Activated T-cell treated with anti-CD3 and anti-CD28 coated beads, Interleukin-2, amount 50 U/mL, for 24 hours (primary cell): Measurements from ENCODE around the gene FAM184B.
A peak's percentile ranks its signal among the peaks of the same experiment; 100 is the strongest.

Experiments used
- DNase-seq: peaks from one replicate; pipeline ENCODE4 v3.0.0-alpha.2; 2020
- H3K27ac Mint-ChIP-seq: 2 replicates; pipeline ENCODE4 v1.8.0; 2020; ENCODE audit warnings: mild to moderate bottlenecking, mixed read lengths
- H3K27me3 Mint-ChIP-seq: 2 replicates; pipeline ENCODE4 v1.8.0; 2020; ENCODE audit warnings: mixed read lengths
- H3K36me3 Mint-ChIP-seq: 2 replicates; pipeline ENCODE4 v1.8.0; 2020; ENCODE audit warnings: low read depth, mixed read lengths
- H3K4me1 Mint-ChIP-seq: 2 replicates; pipeline ENCODE4 v1.8.0; 2020; ENCODE audit warnings: low read depth, mixed read lengths
- H3K4me3 Mint-ChIP-seq: 2 replicates; pipeline ENCODE4 v1.8.0; 2020; ENCODE audit warnings: mild to moderate bottlenecking, moderate library complexity, mixed read lengths
- H3K9me3 Mint-ChIP-seq: 2 replicates; pipeline ENCODE4 v1.8.0; 2020; ENCODE audit warnings: mixed read lengths

The FAM184B gene

GRCh38 chr4:17781300-17782287 is at the start of gene FAM184B:
Gene FAM184B, minus strand, starts transcription at chr4:17781621. Its CDS starts 322 bp downstream, at chr4:17781299.
- Mint-ChIP-seq H3K4me3 (peak within 1 kb of the TSS; percentile 45), H3K27ac (no peak within 1 kb of the TSS)

GRCh38 chr4:17823871-17824669 is 42.6 kb upstream of the FAM184B start:
- Mint-ChIP-seq H3K4me3 (no peak overlapping the region), H3K36me3 (peaks cover 80% of the 10 kb centered on the region), H3K9me3 (no peaks in the 10 kb centered on the region), H3K4me1 (peaks cover 1% of the 10 kb centered on the region), H3K27me3 (no peaks in the 10 kb centered on the region), H3K27ac (no peak overlapping the region)
- DNase-seq, result no peak

More at GRCh38 chr4:17781300-17782287, at the start of gene FAM184B:
- no peaks in the 10 kb centered on the region for H3K9me3 Mint-ChIP-seq
- peaks cover 46% of the 10 kb centered on the region for H3K27me3 Mint-ChIP-seq
- peaks cover 21% of the 10 kb centered on the region for H3K4me1 Mint-ChIP-seq
- peak; percentile 36 for DNase-seq
- H3K36me3 Mint-ChIP-seq, result no peaks in the 10 kb centered on the region

GRCh38 chr4:17817027-17817426 is 35.6 kb upstream of the FAM184B start:
- no peak overlapping the region for H3K27ac Mint-ChIP-seq
- no peaks in the 10 kb centered on the region for H3K9me3 Mint-ChIP-seq
- peaks cover 12% of the 10 kb centered on the region for H3K4me1 Mint-ChIP-seq
- H3K4me3 Mint-ChIP-seq, result no peak overlapping the region
- no peaks in the 10 kb centered on the region for H3K27me3 Mint-ChIP-seq
- peaks cover 85% of the 10 kb centered on the region for H3K36me3 Mint-ChIP-seq
- DNase-seq, result no peak

GRCh38 chr4:17816142-17816541 is 34.7 kb upstream of the FAM184B start:
- Mint-ChIP-seq H3K27me3 (no peaks in the 10 kb centered on the region), H3K9me3 (no peaks in the 10 kb centered on the region), H3K36me3 (peaks cover 88% of the 10 kb centered on the region), H3K27ac (no peak overlapping the region), H3K4me1 (peaks cover 15% of the 10 kb centered on the region), H3K4me3 (no peak overlapping the region)
- DNase-seq, result no peak

GRCh38 chr4:17814140-17814539 is 32.7 kb upstream of the FAM184B start:
- Mint-ChIP-seq H3K4me1 (peaks cover 15% of the 10 kb centered on the region), H3K36me3 (peaks cover 89% of the 10 kb centered on the region)

GRCh38 chr4:17812801-17813200 is 31.4 kb upstream of the FAM184B start:
- Mint-ChIP-seq H3K27ac (no peak overlapping the region), H3K36me3 (peaks cover 87% of the 10 kb centered on the region)

More at GRCh38 chr4:17814140-17814539, 32.7 kb upstream of the FAM184B start:
- Mint-ChIP-seq H3K27ac (no peak overlapping the region), H3K27me3 (no peaks in the 10 kb centered on the region), H3K4me3 (no peak overlapping the region), H3K9me3 (no peaks in the 10 kb centered on the region)
- no peak for DNase-seq

GRCh38 chr4:17812125-17812524 is 30.7 kb upstream of the FAM184B start:
- Mint-ChIP-seq H3K4me1 (peaks cover 32% of the 10 kb centered on the region), H3K27ac (peak overlapping the region; percentile 54), H3K27me3 (no peaks in the 10 kb centered on the region), H3K36me3 (peaks cover 87% of the 10 kb centered on the region), H3K4me3 (peak overlapping the region; percentile 97), H3K9me3 (no peaks in the 10 kb centered on the region)
- DNase-seq, result no peak

More at GRCh38 chr4:17812801-17813200, 31.4 kb upstream of the FAM184B start:
- no peaks in the 10 kb centered on the region for H3K27me3 Mint-ChIP-seq
- no peaks in the 10 kb centered on the region for H3K9me3 Mint-ChIP-seq
- peaks cover 26% of the 10 kb centered on the region for H3K4me1 Mint-ChIP-seq
- H3K4me3 Mint-ChIP-seq, result peak overlapping the region; percentile 97
- DNase-seq, result no peak

- Mint-ChIP-seq H3K4me1 (peaks cover 40% of the 10 kb centered on the region), H3K4me3 (peak overlapping the region; percentile 97), H3K36me3 (peaks cover 85% of the 10 kb centered on the region), H3K9me3 (no peaks in the 10 kb centered on the region), H3K27me3 (no peaks in the 10 kb centered on the region), H3K27ac (peak overlapping the region; percentile 98)
- DNase-seq, result no peak
Measured at GRCh38 chr4:17811078-17811603, 29.7 kb upstream of the FAM184B start.

- Mint-ChIP-seq H3K4me3 (peak within 1 kb of the TSS; percentile 97), H3K4me1 (peaks cover 46% of the 10 kb centered on the region), H3K36me3 (peaks cover 84% of the 10 kb centered on the region), H3K27me3 (no peaks in the 10 kb centered on the region), H3K9me3 (no peaks in the 10 kb centered on the region), H3K27ac (peak within 1 kb of the TSS; percentile 98)
- DNase-seq, result peak; percentile 99
Measured at GRCh38 chr4:17810260-17811077, 29.0 kb upstream of the FAM184B start, which contains the start of the genes DCAF16 and NCAPG. Gene DCAF16, minus strand, starts transcription at chr4:17810757. Its CDS starts 6,616 bp downstream, at chr4:17804141. Gene NCAPG, plus strand, starts transcription at chr4:17810979. Its CDS starts 99 bp downstream, at chr4:17811078.

GRCh38 chr4:17809667-17810066 is 28.2 kb upstream of the FAM184B start:
- peaks cover 84% of the 10 kb centered on the region for H3K36me3 Mint-ChIP-seq
- no peak for DNase-seq
- peaks cover 51% of the 10 kb centered on the region for H3K4me1 Mint-ChIP-seq
- H3K9me3 Mint-ChIP-seq, result no peaks in the 10 kb centered on the region
- H3K4me3 Mint-ChIP-seq, result peak overlapping the region; percentile 97
- H3K27me3 Mint-ChIP-seq, result no peaks in the 10 kb centered on the region
- H3K27ac Mint-ChIP-seq, result peak overlapping the region; percentile 98

- H3K4me1 Mint-ChIP-seq, result peaks cover 59% of the 10 kb centered on the region
Measured at GRCh38 chr4:17807446-17807845, 26.0 kb upstream of the FAM184B start.

GRCh38 chr4:17805580-17806155 is 24.2 kb upstream of the FAM184B start:
- Mint-ChIP-seq H3K4me1 (peaks cover 59% of the 10 kb centered on the region), H3K9me3 (no peaks in the 10 kb centered on the region), H3K27ac (peak overlapping the region; percentile 61), H3K36me3 (peaks cover 92% of the 10 kb centered on the region), H3K27me3 (no peaks in the 10 kb centered on the region), H3K4me3 (peak overlapping the region; percentile 19)
- DNase-seq, result no peak

More at GRCh38 chr4:17807446-17807845, 26.0 kb upstream of the FAM184B start:
- H3K9me3 Mint-ChIP-seq, result no peaks in the 10 kb centered on the region
- peak overlapping the region; percentile 97 for H3K4me3 Mint-ChIP-seq
- no peaks in the 10 kb centered on the region for H3K27me3 Mint-ChIP-seq
- no peak for DNase-seq
- H3K36me3 Mint-ChIP-seq, result peaks cover 88% of the 10 kb centered on the region
- H3K27ac Mint-ChIP-seq, result peak overlapping the region; percentile 59

- DNase-seq, result no peak
- H3K4me1 Mint-ChIP-seq, result peaks cover 16% of the 10 kb centered on the region
- H3K4me3 Mint-ChIP-seq, result no peak overlapping the region
- H3K36me3 Mint-ChIP-seq, result peaks cover 83% of the 10 kb centered on the region
- H3K9me3 Mint-ChIP-seq, result no peaks in the 10 kb centered on the region
- peak overlapping the region; percentile 63 for H3K27ac Mint-ChIP-seq
- H3K27me3 Mint-ChIP-seq, result no peaks in the 10 kb centered on the region
Measured at GRCh38 chr4:17797808-17798207, 16.4 kb upstream of the FAM184B start.
